ENCODE data around the gene ACOT8. TPM values are rescaled to one million over a fixed set of nuclear protein-coding genes. Genes with fewer than 3 reads are reported as not detected.

The ACOT8 gene
- total and polyA plus RNA-seq, 9 of the 15 experiments (the other 6 are each of a cell fraction or from before 2014, with no cell fraction given), result 8.2 to 46.7 (median 20.7) TPM

GRCh38 chr20:45850926-45851325 is 6.3 kb downstream of the ACOT8 start (continued):
- no peak for TF ChIP-seq RERE (CRISPR knock-in tag; IDR thresholded peaks at IDR 0.05; ENCODE audit: borderline replicate concordance)
- no peak for TF ChIP-seq CHD7 (IDR thresholded peaks at IDR 0.05; ENCODE audit: low read depth, low read length)
- TF ChIP-seq TFAP4 (CRISPR knock-in tag; IDR thresholded peaks at IDR 0.05; ENCODE audit: borderline replicate concordance), result peak; percentile 53; the same call in 1 of the 2 replicates
- TF ChIP-seq EWSR1 (IDR thresholded peaks at IDR 0.05; ENCODE audit: borderline replicate concordance, low read depth, partially characterized antibody), result no peak
- peak; percentile 43 to 46; a peak in 1 of 4 replicates for TF ChIP-seq TRIM24 (IDR thresholded peaks at IDR 0.05)
- no peak for TF ChIP-seq ZNF431 (CRISPR knock-in tag; IDR thresholded peaks at IDR 0.05)
- TF ChIP-seq HDGF (IDR thresholded peaks at IDR 0.05), result no peak
- no peak for TF ChIP-seq THRA (IDR thresholded peaks at IDR 0.05)

All from K562 (cell line).